Tibial nerve (tissue), 4 donors: ENCODE data around the gene MAP7D1. TPM values are rescaled to one million over a fixed set of nuclear protein-coding genes. Genes with fewer than 3 reads are reported as not detected.

Source experiments
- DNase-seq, 2 donors: peaks; one replicate each; pipeline ENCODE4 v3.0.0-alpha.2; 2019; ENCODE audit warnings: low spot score in 2 of 2
- H3K27ac ChIP-seq, 4 donors: fragments of 200-600 bp; sonication (generic) in 3 of 4; one replicate each; pipeline ENCODE4 v1.5.1; 2017 to 2019; ENCODE audit warnings: mild to moderate bottlenecking in 1 of 4
- H3K27me3 ChIP-seq, 2 donors: fragments of 200-600 bp; sonication (generic) in 1 of 2; one replicate each; pipeline versions ENCODE4 v1.5.1 to v1.6.0; 2017 to 2019
- H3K36me3 ChIP-seq, 3 donors: fragments of 200-600 bp; sonication (generic); one replicate each; pipeline ENCODE4 v1.5.1; 2018 to 2019
- H3K4me1 ChIP-seq, 4 donors: fragments of 200-600 bp; sonication (generic) in 3 of 4; one replicate each; pipeline ENCODE4 v1.5.1; 2017 to 2019
- H3K4me3 ChIP-seq, 4 donors: fragments of 200-600 bp; sonication (generic) in 3 of 4; one replicate each; pipeline ENCODE4 v1.5.1; 2017 to 2019; ENCODE audit warnings: mild to moderate bottlenecking in 1 of 4, moderate library complexity in 1 of 4
- H3K9me3 ChIP-seq, 4 donors: fragments of 200-600 bp; sonication (generic) in 3 of 4; one replicate each; pipeline ENCODE4 v1.5.1; 2017 to 2019
- EP300 ChIP-seq, 2 donors: sonication (generic); formaldehyde crosslinking; IDR thresholded peaks; one replicate each; pipeline ENCODE4 v1.6.1; 2017; ENCODE audit warnings: antibody characterized with exemption in 2 of 2, mild to moderate bottlenecking in 1 of 2
- POLR2A ChIP-seq, 2 donors: fragments of 450-650 bp; IDR thresholded peaks; one replicate each; pipeline ENCODE4 v1.6.1; 2017; ENCODE audit warnings: antibody characterized with exemption in 2 of 2, mild to moderate bottlenecking in 2 of 2, moderate library complexity in 2 of 2
- WGBS, 2 donors: methylation state at CpG; one replicate each; pipeline ENCODE4 v1.1.5; 2018; 5-methylcytosine and 5-hydroxymethylcytosine counted together
- total RNA-seq, 4 donors: library from RNA; depleted of rRNA; stranded (reverse); fragments of >200 nt; gene quantifications; one replicate each; pipeline ENCODE4 v1.1.0, GENCODE V29; 2016
- TF ChIP-seq, protein P1 (sequence below), 5 experiments: fragments of 200-600 bp in 3 of 5; fragments of 450-650 bp in 2 of 5; sonication (generic) in 3 of 5; IDR thresholded peaks; one replicate each; pipeline ENCODE4 v1.5.1; 2016 to 2019; ENCODE audit warnings: antibody characterized with exemption in 5 of 5, mild to moderate bottlenecking in 3 of 5, moderate library complexity in 2 of 5

The MAP7D1 gene
- total RNA-seq, 4 donors from 2014 or later: 85.0 to 184 (median 121) TPM

DNA sequence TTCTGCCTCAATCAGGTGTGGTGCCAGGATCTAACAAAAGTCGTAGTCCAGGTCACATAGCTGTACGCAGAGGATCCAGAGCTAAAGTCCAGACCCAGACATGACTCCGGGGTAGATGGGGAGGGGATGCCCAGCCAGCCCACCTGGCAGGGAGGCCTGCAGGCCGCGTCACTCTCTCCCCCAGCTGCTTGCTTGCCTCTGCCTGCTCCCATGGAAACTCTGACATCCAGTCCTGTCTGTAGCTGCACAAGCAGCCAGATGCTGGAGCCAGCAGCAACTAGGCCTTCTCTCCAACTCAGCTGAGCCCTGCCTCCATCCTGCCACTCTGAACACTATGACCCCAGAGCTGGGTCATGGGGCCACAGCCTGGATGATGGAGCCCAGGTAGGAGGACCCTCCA lies 39.1 kb upstream of the MAP7D1 start:
- no peaks in the 10 kb centered on the region for H3K9me3 ChIP-seq
- WGBS, 2 donors: 79 to 85% methylated on average over 5 of the region's 5 CpGs
- TF ChIP-seq POLR2A (IDR thresholded peaks at IDR 0.05): no peak
- no peak for TF ChIP-seq EP300 (IDR thresholded peaks at IDR 0.05)
- TF ChIP-seq, protein P1, sequence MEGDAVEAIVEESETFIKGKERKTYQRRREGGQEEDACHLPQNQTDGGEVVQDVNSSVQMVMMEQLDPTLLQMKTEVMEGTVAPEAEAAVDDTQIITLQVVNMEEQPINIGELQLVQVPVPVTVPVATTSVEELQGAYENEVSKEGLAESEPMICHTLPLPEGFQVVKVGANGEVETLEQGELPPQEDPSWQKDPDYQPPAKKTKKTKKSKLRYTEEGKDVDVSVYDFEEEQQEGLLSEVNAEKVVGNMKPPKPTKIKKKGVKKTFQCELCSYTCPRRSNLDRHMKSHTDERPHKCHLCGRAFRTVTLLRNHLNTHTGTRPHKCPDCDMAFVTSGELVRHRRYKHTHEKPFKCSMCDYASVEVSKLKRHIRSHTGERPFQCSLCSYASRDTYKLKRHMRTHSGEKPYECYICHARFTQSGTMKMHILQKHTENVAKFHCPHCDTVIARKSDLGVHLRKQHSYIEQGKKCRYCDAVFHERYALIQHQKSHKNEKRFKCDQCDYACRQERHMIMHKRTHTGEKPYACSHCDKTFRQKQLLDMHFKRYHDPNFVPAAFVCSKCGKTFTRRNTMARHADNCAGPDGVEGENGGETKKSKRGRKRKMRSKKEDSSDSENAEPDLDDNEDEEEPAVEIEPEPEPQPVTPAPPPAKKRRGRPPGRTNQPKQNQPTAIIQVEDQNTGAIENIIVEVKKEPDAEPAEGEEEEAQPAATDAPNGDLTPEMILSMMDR (IDR thresholded peaks at IDR 0.05): no peak
- no peaks in the 10 kb centered on the region for H3K27me3 ChIP-seq
- no peaks in the 10 kb centered on the region for H3K36me3 ChIP-seq
- peaks cover 0 to 61% (median 30%) of the 10 kb centered on the region in 4 donors for H3K4me1 ChIP-seq
- peak overlapping the region in 2 of 4 donors; percentile 84 to 90 for H3K27ac ChIP-seq
- DNase-seq: no peak
- no peak overlapping the region for H3K4me3 ChIP-seq

DNA sequence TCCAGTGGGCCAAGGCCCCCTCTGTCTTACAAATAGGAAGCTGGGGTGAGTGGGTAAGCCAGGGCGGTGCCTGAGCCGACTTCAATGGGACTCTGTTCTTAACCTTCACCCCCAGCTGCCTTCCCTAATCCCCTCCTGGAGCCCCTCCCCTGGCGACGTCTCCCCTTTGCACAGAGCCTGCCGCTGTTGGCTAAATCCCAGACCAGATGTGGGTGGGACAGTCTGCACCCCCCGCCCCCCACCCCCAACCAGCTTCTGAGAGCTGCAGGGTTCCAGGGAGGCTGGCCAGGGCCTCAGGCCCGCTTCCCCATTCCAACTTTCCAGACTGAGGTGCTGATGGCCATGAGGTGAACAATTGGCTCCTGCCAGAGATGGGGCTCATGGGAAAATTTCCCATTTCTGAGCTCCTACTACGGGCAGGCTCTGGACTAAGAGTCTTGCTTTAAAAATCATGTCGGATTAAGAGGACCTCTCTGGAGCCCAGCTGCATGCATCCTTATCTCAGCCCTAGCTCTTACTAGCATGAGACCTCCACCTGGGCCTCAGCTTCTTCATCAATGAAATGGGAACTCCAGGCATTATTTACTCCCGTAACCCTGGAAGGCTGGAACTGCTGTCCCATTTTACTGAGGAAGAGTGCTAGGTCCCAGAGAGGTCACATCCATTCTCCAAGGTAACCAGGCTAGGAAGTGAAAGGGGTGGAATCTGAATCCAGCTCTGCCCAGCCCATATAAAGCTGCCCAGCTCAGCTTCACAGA lies 37.3 kb upstream of the MAP7D1 start:
- TF ChIP-seq, protein P1 (IDR thresholded peaks at IDR 0.05): no peak
- TF ChIP-seq POLR2A (IDR thresholded peaks at IDR 0.05) (no peak), EP300 (IDR thresholded peaks at IDR 0.05) (no peak)
- H3K27ac ChIP-seq: peak overlapping the region in 3 of 4 donors; percentile 51 to 84 (median 73)
- H3K4me3 ChIP-seq: no peak overlapping the region
- peaks cover 0 to 67% (median 30%) of the 10 kb centered on the region in 4 donors for H3K4me1 ChIP-seq
- WGBS, 2 donors: 51 to 53% methylated on average over 8 to 10 of the region's 10 CpGs
- no peaks in the 10 kb centered on the region for H3K36me3 ChIP-seq
- DNase-seq: no peak
- H3K9me3 ChIP-seq: no peaks in the 10 kb centered on the region
- no peaks in the 10 kb centered on the region for H3K27me3 ChIP-seq

DNA sequence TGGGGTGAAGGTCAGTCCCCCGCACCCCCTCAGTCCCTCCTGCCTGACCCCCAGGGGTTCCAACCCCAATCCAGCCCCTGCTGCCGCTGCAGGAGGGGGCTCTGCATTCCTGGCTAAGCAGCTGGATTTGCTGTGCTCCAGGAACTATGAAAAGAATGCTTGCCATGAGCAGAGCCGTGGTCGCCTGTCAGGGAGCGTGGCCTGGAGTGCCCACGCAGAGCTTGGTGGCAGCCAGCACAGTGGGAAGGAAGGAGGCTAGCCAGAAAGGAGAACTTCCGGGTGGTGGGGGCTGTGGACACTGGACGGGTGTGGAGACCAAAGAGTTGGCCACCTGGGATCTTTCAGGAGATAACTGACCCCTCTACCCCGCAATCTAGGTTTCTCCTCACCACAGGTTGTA lies 36.5 kb upstream of the MAP7D1 start:
- TF ChIP-seq EP300 (IDR thresholded peaks at IDR 0.05) (no peak), POLR2A (IDR thresholded peaks at IDR 0.05) (no peak)
- TF ChIP-seq, protein P1 (IDR thresholded peaks at IDR 0.05): no peak
- Histone ChIP-seq H3K36me3 (no peaks in the 10 kb centered on the region), H3K9me3 (no peaks in the 10 kb centered on the region), H3K4me3 (no peak overlapping the region), H3K4me1 (peaks cover 0 to 75% (median 32%) of the 10 kb centered on the region in 4 donors), H3K27me3 (no peaks in the 10 kb centered on the region), H3K27ac (peak overlapping the region; percentile 51 to 84 (median 64))
- 18 to 24% methylated on average over 8 to 9 of the region's 9 CpGs for WGBS, 2 donors
- DNase-seq: no peak

DNA sequence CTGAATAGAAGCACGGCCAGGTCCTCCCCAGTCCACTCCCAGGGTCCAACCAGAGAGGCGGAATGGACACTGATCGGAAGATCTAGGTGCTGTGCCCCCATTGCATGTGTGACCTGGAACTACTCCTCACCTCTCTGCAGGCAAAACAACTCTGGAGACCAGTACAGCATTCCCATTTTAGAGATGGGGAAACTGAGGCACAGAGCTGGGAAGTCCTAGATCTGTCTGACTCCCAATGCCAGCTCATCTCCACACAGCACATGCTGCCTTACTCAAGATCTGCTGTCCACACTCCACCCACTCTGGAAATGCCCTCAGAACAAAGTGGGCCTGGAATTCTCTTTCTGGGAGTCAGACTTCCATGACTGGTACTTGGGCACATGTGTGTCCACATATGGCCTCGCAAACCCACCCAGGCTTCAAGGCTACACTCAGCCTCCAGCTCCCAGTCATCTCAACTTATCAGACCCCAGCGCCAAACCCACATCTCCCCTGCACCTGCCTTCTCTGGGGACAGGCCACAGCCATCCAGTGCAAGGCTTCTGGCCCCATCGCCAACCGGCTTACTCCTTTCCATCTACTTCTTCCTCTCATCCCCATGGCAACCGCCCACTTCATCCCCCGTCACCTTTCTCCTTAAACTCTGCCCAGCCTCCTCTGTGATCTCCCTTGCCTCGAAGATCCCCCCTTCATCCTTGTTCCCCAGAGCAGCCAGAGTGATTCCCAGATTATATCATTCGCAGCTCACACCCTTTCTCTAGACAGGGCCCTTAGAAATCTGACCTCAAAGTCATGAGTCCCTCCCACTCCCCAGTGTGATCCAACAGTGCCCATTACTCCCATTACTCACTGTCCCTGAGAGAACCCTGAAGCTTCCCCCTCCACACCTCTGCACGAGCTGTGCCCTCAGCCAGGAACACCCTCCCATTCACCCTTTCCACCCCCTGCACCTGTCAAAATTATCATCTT lies 33.6 kb upstream of the MAP7D1 start:
- Histone ChIP-seq H3K9me3 (no peaks in the 10 kb centered on the region), H3K4me3 (no peak overlapping the region), H3K4me1 (peaks cover 0 to 71% (median 19%) of the 10 kb centered on the region in 4 donors), H3K27ac (peak overlapping the region in 3 of 4 donors; percentile 32 to 88 (median 79)), H3K27me3 (no peaks in the 10 kb centered on the region), H3K36me3 (no peaks in the 10 kb centered on the region)
- TF ChIP-seq EP300 (IDR thresholded peaks at IDR 0.05) (no peak), POLR2A (IDR thresholded peaks at IDR 0.05) (no peak)
- TF ChIP-seq, protein P1 (IDR thresholded peaks at IDR 0.05): no peak
- no peak for DNase-seq
- 75 to 78% methylated on average over 12 of the region's 12 CpGs for WGBS, 2 donors
